PC-9 (cell line): ENCODE measurements around the gene DYNLRB2. TPM values are rescaled to one million over a fixed set of nuclear protein-coding genes. Genes with fewer than 3 reads are reported as not detected.

Experiments
- BruUV-seq: library from RNA; stranded (reverse); fragments of 400-500 nt; replicated peaks from 2 replicates; lab custom pipeline; 2021; lab: Mats Ljungman, UMichigan
- CTCF ChIA-PET: fragments of 300-600 bp; sonication (Branson Sonifier 250); formaldehyde crosslinking; loops from one replicate; lab custom pipeline; 2022; ENCODE audit warnings: antibody characterized with exemption; lab: Charles Lee
- POLR2A ChIA-PET: fragments of 300-600 bp; sonication (Branson Sonifier 250); formaldehyde crosslinking; loops from one replicate; lab custom pipeline; 2022; ENCODE audit warnings: antibody characterized with exemption; ENCODE audit not compliant: unreplicated experiment; lab: Charles Lee
- DNase-seq, 2 experiments: peaks; one replicate each; pipeline versions ENCODE4 v3.0.0 to v3.0.0-alpha.2; 2015 to 2022; ENCODE audit warnings: mixed read lengths in 1 of 2
- H2AFZ ChIP-seq: fragments of 200-600 bp; sonication (generic); 2 replicates; pipeline ENCODE4 v1.8.1; 2017; ENCODE audit warnings: antibody characterized with exemption
- H3F3A ChIP-seq: fragments of 200-600 bp; sonication (generic); 2 replicates; pipeline ENCODE4 v1.8.1; 2017; ENCODE audit warnings: antibody characterized with exemption, mild to moderate bottlenecking, low read depth; ENCODE audit not compliant: insufficient read depth
- H3K27ac ChIP-seq: fragments of 200-600 bp; sonication (generic); 2 replicates; pipeline ENCODE4 v1.6.1; 2016; ENCODE audit warnings: mixed run types
- H3K27me3 ChIP-seq: fragments of 200-600 bp; sonication (generic); 2 replicates; pipeline ENCODE4 v1.6.1; 2016; ENCODE audit warnings: low read depth, mixed run types; ENCODE audit not compliant: insufficient read depth
- H3K36me3 ChIP-seq: fragments of 200-600 bp; sonication (generic); 2 replicates; pipeline ENCODE4 v1.6.1; 2016; ENCODE audit warnings: low read depth, mixed run types
- H3K4me1 ChIP-seq: fragments of 200-600 bp; sonication (generic); replicated peaks from 2 replicates; pipeline ENCODE4 v1.6.1; 2016; ENCODE audit warnings: mixed run types; ENCODE audit not compliant: insufficient read depth
- H3K4me2 ChIP-seq: fragments of 200-600 bp; sonication (generic); 2 replicates; pipeline ENCODE4 v1.6.1; 2017; ENCODE audit warnings: mixed run types
- H3K4me3 ChIP-seq: fragments of 200-600 bp; sonication (generic); 2 replicates; pipeline ENCODE4 v1.6.1; 2016; ENCODE audit warnings: mixed run types
- H3K79me2 ChIP-seq: fragments of 200-600 bp; sonication (generic); 2 replicates; pipeline ENCODE4 v1.6.1; 2017; ENCODE audit warnings: low read depth, mixed run types
- H3K9me2 ChIP-seq: fragments of 200-600 bp; sonication (generic); 2 replicates; pipeline ENCODE4 v1.8.1; 2017; ENCODE audit warnings: mild to moderate bottlenecking; ENCODE audit not compliant: insufficient read depth
- H3K9me3 ChIP-seq: fragments of 200-600 bp; sonication (generic); 2 replicates; pipeline ENCODE4 v1.8.1; 2016; ENCODE audit warnings: low read depth; ENCODE audit not compliant: insufficient read depth
- H4K20me1 ChIP-seq: fragments of 200-600 bp; sonication (generic); 2 replicates; pipeline ENCODE4 v1.8.1; 2017; ENCODE audit not compliant: insufficient read depth
- EZH2 ChIP-seq: fragments of 200-600 bp; sonication (generic); IDR thresholded peaks from 2 replicates; pipeline ENCODE4 v1.8.0; 2017; ENCODE audit warnings: antibody characterized with exemption, low read depth
- intact Hi-C: fragments of 100-400 bp; cut with micrococcal nuclease; formaldehyde crosslinking; loops from one replicate; pipeline ENCODE4 v1.10.0; 2022; ENCODE audit not compliant: unreplicated experiment
- total RNA-seq: library from RNA; stranded (reverse); gene quantifications from 2 replicates; pipeline ENCODE4 v1.2.3, GENCODE V29; 2021
- TF ChIP-seq, protein P1 (sequence below): fragments of 200-600 bp; sonication (generic); conservative IDR thresholded peaks from 2 replicates; pipeline ENCODE4 v1.6.1; 2017; ENCODE audit warnings: mixed run types, antibody characterized with exemption, mild to moderate bottlenecking, moderate library complexity

DYNLRB2 gene
- total RNA-seq, 1 experiment from 2014 or later, result not detected

DNA sequence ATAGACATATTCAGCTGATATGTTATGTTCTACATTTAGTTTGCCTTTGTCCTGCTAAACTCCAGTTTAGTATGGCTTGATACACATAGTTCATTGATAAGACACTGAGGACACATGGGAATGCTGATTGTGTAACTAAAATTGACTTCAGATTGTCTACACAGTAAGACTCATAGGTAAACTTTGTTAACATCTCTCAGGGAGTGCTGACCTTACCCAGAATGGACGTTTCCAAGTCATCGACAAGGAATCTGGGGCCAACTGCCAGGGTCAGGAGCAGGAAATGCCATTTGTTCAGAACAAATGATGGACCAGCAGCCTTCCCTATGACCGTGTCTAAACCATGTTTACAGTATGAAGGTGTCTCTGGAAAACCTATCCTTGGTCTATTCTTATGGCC is 58.7 kb downstream of the DYNLRB2 start:
- CTCF ChIA-PET, result no interaction called here
- DNase-seq, result no peak
- Histone ChIP-seq H3K9me2 (no peaks in the 10 kb centered on the region), H3K79me2 (no peaks in the 10 kb centered on the region), H3F3A (no peaks in the 10 kb centered on the region), H4K20me1 (no peaks in the 10 kb centered on the region), H3K27me3 (peaks cover 10% of the 10 kb centered on the region; the same call in 1 of the 2 replicates), H3K36me3 (no peaks in the 10 kb centered on the region), H3K4me1 (no peaks in the 10 kb centered on the region), H2AFZ (no peak overlapping the region), H3K9me3 (no peaks in the 10 kb centered on the region), H3K4me3 (no peak overlapping the region), H3K27ac (no peak overlapping the region), H3K4me2 (no peak overlapping the region)
- TF ChIP-seq, protein P1, sequence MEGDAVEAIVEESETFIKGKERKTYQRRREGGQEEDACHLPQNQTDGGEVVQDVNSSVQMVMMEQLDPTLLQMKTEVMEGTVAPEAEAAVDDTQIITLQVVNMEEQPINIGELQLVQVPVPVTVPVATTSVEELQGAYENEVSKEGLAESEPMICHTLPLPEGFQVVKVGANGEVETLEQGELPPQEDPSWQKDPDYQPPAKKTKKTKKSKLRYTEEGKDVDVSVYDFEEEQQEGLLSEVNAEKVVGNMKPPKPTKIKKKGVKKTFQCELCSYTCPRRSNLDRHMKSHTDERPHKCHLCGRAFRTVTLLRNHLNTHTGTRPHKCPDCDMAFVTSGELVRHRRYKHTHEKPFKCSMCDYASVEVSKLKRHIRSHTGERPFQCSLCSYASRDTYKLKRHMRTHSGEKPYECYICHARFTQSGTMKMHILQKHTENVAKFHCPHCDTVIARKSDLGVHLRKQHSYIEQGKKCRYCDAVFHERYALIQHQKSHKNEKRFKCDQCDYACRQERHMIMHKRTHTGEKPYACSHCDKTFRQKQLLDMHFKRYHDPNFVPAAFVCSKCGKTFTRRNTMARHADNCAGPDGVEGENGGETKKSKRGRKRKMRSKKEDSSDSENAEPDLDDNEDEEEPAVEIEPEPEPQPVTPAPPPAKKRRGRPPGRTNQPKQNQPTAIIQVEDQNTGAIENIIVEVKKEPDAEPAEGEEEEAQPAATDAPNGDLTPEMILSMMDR, result no peak
- TF ChIP-seq EZH2, result no peak
- no TSS peak for BruUV-seq
- POLR2A ChIA-PET, result no interaction called here
- intact Hi-C loops, result no loop called here
